Measurements from ENCODE around the gene ATF7. TPM values are rescaled to one million over a fixed set of nuclear protein-coding genes. Genes with fewer than 3 reads are reported as not detected.
A peak's percentile ranks its signal among the peaks of the same experiment; 100 is the strongest.
"Not testable (repeated sequence)": the region's sequence is repeated elsewhere in the genome, so short reads cannot be mapped to it uniquely, and the experiment has no call there.

ATF7 gene
- polyA plus RNA-seq, 10 donors = 36.2 to 61.9 (median 49.5) TPM

- not testable (repeated sequence) for DNase-seq
Observed at GRCh38 chr12:53635708-53636107, 9.5 kb upstream of the ATF7 start.

GRCh38 chr12:53631721-53632120 is 5.5 kb upstream of the ATF7 start:
- no peak for DNase-seq

DNA sequence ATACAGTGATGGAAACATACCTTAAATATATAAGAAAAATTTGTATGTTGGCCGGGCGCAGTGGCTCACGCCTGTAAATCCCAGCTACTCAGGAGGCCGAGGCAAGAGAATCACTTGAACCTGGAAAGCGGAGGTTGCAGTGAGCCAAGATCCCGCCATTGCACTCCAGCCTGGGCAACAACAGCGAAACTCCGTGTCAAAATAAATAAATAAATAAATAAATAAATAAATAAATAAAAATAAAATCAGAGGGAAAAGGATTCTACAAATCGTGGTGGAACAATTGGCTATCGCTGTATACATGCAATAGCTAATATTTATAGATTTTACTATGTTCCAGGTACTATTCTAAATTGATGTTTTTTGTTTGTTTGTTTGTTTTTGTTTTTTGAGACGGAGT is 1.7 kb upstream of the ATF7 start:
- DNase-seq = no peak

DNA sequence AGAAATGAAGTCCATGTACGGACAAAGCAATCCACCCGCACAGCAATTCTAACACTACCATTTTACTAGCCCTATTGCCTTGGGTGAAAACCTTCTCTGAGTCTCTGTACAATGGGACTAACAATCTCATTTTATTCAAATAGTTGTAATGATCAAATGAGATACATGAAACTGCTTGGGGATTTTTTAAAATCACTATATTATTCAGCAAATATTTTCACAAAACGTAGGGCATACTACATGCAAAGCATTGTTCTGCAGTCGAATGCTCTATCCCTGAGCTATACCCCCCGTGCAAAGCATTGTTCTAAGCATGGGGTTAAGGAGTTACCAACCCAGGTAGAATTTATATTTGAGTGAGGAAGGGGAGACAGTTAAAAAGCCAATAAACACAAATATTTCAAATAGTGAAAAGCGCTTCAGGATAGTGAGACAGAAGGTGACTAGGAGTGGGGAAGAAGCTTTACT is 554 bp upstream of the ATF7 start:
- DNase-seq = no peak

DNA sequence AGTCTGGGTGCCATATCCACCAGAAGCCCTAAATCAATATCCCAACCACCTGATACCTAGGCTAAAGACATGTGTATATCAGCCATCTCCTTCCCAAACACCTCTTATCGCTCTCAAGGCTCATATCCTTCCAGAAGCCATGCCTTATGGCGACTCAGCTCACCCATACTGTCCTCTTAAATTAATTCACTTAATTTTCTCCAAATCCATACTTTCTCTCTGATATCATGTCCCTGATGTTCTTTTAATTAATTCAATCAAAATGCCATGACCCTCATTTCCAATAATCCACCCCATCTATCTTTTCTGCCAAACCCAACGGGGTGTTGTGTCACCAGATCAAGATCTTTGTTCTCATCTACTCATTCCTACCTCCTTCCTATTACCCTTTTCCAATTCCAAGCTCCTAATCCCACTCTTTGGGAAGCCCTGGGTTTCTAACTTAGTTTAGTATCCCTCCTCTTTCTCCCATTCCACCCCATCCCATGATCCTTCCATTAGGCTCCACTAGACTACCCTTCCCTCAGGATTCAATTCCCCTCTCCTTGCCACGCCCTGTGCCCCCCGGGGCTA is 723 bp downstream of the ATF7 start:
- no peak for DNase-seq

DNA sequence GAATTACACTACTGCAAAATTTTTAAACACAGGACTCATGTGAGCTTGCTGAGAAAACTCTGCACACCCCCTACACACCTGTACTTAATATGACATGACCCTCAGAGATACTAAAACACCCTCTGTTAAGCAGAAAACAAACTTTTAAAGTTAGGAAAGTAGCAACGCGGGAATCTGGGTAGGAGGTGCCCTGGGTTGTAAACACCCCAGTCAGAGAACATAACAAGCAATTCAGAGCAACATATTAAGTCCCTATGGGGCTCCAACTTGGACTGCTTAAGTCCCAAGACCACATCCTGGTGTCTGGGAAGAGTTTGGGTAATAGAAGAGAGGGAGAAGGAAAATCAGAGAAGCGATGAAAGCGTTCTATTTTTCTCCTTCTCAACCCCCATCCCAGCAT is 1.2 kb downstream of the ATF7 start:
- peak in 1 of 3 donors; percentile 41 for DNase-seq

- DNase-seq = peak in 1 of 3 donors; percentile 37
Observed at GRCh38 chr12:53624458-53624857, 1.7 kb downstream of the ATF7 start.

DNA sequence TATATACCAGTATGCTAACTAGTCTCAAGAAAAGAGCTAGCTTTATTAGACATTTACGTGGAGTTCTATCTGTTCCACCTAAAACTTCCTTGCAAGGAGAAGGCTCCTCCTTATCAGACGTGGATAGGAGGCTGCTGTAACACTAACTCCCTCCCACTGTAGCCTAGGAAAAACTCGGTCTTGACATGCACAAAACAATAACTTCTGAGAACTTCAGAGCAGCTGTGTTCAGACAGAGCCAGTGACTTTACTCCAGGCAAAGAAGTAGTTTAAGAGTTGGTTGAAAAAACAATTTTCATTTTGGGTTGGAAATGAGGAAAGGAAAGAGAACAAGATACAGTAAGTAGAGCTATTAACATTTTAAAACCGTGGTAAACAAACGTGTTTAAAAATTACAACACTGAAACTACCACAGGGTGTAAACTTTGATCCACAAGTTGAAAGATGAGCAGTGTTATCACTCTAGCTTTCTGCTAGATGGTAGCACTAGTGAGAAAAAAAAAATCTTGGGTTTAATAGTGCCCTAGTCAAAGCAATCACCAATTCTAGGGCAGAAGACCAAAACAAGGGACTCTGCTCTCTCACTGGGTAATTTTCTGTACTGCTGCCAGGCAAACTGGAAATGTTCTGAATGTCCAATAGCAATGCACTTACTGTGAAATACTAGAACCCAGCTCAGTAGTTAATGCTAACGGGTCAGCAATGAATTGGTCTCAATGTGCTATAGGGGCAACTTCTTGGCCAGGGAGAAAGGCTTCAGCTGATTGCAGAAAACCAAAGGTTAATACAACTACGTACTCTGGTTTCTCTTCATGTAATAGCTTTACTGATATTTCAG is 2.4 kb downstream of the ATF7 start:
- peak; percentile 62 to 76 (median 63) for DNase-seq

DNA sequence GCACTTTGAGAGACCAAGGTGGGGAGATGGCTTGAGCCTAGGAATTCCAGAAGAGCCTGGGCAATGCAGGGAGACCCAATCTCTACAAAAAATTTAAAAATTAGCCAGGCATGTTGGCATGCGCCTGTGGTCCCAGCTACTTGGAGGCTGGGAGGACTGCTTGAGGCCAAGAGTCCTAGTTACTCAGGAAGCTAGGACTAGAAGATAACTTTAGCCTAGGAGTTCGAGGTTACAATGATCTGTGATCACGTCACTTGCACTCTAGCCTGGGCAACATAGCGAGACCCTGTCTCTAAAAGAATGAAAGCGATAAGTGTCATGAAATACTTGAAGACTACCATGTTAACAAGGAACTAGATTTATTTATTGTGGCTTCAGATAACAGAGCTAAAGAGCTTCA is 3.5 kb downstream of the ATF7 start:
- DNase-seq = no peak

DNA sequence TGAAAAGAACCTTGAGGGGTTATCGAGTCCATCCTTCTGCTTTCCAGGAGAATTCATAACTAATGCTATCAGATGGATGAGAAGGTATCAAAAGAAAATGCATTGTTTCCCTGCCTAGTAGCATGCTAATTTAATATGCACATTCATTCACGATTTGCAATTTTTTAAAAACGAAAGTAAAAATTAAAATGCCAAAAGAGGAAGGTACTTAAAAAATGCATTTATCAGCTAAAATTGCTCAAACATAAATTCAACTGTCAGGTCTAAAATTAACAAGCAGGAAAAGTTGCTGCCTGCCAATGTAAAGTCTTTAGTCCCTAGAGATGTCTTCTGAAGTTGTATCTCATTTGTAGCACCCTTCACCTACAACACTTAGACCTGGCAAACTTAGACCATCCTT is 7.9 kb downstream of the ATF7 start:
- peak in 1 of 3 donors; percentile 31 for DNase-seq

DNA sequence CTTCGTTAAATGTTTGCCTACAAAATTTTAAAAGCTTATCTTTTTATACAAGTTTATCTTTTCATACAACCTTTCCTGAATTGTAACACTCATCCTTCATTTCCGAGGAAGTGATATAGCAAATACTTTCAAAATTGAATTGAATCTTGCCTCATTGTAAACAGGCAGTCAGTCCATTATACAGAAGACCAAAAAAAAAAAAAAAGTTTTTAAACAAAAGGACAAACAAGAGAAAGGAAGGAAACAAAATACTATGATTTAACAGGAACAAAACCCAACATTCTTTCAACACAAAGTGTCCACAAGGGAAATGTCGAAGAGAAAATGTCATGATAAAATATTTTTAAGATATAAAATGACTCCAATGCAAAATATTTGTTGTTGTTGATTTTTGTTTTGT is 8.5 kb downstream of the ATF7 start:
- DNase-seq = no peak

DNA sequence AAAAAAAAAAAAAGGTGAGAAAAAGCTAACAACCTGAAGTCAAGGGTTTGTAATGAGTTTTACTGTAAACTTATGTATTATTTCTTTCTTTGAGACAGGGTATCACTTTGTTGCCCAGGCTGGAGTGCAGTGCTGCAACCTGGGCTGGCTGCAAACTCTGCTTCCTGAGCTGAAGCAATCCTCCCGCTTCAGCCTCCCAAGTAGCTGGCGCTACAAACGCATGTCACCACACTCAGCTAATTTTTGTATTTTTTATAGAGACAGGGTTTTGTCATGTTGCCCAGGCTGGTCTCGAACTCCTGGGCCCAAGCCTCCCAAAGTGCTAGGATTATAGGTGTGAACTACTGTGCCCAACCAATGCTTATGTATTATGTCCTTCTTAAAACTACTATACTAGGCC is 9.2 kb downstream of the ATF7 start:
- DNase-seq = no peak

DNA sequence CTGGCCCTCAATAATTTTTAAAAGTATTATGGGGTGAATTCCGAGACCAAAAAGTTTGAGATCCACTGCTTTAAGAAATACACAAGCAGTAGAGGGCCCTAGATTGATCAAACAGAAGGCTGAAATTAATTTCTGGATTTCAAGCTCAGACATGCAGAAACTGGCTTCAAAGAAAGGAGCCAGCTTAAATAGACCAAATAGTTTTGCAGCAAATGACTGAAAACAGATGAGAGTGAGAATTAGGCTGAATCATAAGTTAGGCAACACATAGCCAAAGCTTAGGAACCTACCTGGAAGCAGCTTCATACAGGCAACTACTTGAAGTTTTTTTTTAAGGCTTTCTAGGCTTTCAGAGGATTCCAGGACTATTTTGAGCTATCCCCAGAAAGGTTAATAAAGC is 12.4 kb downstream of the ATF7 start:
- DNase-seq = no peak

DNA sequence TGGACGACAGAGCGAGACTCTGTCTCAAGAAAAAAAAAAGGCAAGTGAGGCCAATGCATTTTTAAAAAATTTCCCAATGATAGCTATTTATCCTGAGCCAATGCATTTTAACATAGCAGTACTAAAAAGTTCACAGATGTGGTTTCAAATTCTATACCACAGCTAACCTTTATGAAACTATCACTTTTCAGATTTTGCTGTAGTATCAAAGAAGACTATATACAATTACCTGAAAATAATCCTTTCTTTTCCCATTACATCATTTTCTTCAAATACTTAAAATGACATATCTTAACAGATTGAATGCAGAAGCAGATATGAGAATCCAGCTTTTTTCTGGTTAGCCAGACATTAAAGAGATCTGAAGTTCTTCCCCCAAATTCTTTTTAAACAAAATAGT is 13.2 kb downstream of the ATF7 start:
- no peak for DNase-seq

DNA sequence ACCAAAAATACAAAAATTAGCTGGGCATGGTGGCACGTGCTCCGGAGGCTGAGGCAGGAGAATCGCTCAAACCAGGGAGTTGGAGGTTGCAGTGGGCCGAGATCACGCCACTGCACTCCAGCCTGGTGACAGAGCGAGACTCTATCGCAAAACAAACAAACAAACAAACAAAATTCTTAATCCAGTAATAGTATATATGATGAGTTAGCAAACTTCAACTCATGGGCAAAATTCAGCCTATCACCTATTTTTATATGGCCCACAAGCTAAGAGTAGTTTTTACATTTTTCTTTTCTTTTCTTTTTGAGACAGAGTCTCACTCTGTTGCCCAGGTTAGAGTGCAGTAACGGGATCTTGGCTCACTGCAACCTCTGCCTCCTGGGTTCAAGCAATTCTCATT is 14.9 kb downstream of the ATF7 start:
- DNase-seq = no peak

DNA sequence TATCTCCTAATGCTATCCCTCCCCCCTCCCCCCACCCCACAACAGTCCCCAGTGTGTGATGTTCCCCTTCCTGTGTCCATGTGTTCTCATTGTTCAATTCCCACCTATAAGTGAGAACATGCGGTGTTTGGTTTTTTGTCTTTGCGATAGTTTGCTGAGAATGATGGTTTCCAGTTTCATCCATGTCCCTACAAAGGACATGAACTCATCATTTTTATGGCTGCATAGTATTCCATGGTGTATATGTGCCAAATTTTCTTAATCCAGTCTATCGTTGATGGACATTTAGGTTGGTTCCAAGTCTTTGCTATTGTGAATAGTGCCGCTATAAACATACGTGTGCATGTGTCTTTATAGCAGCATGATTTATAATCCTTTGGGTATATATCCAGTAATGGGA is 19.5 kb downstream of the ATF7 start:
- not testable (repeated sequence) for DNase-seq

DNA sequence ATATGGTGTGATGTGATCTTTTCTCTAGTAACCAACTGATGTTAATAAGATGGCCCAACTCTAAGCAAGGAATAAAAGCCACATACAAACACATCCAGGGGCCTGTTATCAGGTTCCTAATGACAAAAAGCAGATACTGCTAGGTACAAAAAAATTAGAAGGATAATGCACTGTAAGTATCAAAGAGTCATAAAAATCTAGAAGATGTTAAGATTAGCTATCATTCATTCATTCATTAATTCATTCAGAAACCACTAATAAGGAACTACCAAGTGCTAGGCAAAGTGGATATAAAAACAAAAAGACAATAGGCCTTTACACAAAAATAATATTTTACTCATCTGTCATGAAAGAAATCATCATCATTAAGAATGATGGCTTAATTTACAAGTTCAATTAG is 21.6 kb downstream of the ATF7 start:
- DNase-seq = no peak

DNA sequence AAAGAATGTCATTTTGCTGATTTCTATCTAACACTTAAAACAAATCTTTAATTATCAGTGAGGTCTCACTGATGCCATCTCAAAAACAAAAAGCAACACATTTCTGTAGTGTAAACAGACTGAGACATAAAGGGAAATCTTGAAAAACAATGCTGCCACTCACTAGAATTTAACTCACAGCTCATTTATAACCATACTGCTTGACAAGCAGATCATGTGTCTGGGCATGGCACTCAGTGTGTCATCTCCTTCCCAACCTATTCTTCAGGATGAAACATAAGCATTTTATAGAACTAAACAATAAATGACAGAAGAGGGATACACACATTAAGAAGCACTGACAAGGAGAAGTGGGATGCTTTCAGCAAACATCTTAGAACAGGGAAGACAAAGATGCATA is 22.4 kb downstream of the ATF7 start:
- DNase-seq = no peak

GRCh38 chr12:53603196-53603595 is 23.0 kb downstream of the ATF7 start:
- DNase-seq = no peak

- DNase-seq = no peak
Observed at GRCh38 chr12:53602176-53602864, 23.9 kb downstream of the ATF7 start.

DNA sequence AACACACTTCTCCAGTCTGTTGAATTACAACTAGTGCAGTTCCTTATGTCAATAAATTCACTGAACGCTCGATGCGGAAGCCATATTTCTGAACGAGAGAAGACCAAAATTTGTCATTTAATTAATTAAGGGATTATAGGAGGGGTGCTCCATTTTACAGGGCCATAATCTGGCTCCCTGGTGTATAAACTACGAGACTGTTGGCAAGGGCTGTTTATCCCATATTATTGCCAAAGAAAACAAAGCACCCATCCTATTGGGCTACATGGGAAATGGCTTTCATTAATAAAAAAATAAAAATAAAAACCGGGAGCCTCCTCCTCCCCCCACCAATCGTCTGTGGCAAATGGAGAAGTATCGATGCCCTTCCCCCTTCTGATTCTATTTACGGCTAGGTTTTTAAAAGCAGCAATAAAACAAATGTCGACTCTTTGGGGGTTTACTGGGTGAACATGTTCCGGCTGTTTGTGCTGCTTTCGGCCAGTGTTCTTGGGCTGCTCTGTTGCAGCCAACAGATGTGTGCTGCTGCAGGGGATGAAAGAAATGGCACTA is 24.8 kb downstream of the ATF7 start:
- peak in 1 of 3 donors; percentile 37 for DNase-seq

DNA sequence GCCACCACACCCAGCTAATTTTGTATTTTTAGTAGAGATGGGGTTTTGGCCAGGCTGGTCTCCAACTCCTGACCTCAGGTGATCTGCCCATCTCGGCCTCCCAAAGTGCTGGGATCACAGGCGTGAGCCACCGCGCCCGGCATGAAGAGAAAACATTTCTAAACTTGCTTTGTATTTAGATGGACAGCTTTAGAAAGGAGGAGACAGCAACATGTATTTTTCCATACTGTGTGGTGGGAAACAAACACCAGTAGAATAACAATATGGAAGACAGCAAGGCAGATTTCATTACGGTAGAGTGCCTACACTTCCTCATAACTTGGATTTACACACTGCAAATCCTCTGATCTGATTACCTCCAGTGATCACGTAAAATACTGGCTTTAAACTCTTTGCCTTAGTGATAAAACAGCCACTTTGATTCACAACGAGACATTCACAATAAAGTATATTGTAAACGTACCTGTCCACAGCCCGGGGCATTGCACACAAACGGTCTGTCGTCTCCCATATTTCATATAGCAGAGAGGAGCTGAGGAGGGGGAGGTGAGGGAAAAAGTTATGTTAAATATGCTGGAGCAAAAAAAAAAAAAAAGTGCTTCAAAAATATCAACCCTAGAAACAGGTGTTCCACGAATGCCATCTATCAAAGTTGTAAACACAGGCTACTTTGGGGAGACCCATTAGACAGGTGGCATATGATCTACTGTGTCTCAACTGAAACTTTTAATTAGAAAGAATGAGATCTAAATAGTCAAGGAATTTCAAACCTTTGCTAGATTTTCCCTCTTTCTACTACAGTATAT is 25.5 kb downstream of the ATF7 start:
- no peak for DNase-seq

Data from muscle of back (tissue), 11 donors.